Calu3 (cell line): ENCODE measurements around the gene PSG5. TPM values are rescaled to one million over a fixed set of nuclear protein-coding genes. Genes with fewer than 3 reads are reported as not detected.
"Not testable (repeated sequence)": the region's sequence is repeated elsewhere in the genome, so short reads cannot be mapped to it uniquely, and the experiment has no call there.

Experiments
- BruUV-seq: library from RNA; stranded (reverse); fragments of 400-500 nt; replicated peaks from 2 replicates; lab custom pipeline; 2021; lab: Mats Ljungman, UMichigan
- CTCF ChIA-PET: fragments of 300-600 bp; sonication (Branson Sonifier 250); formaldehyde crosslinking; loops from one replicate; lab custom pipeline; 2022; ENCODE audit warnings: antibody characterized with exemption; lab: Charles Lee
- DNase-seq: peaks from one replicate; pipeline ENCODE4 v3.0.0; 2022
- H3K27ac Mint-ChIP-seq: one replicate; pipeline ENCODE4 v1.8.0; 2022; ENCODE audit warnings: mixed read lengths; ENCODE audit not compliant: unreplicated experiment
- H3K27me3 Mint-ChIP-seq: one replicate; pipeline ENCODE4 v1.8.0; 2022; ENCODE audit warnings: mixed read lengths; ENCODE audit not compliant: unreplicated experiment
- H3K36me3 Mint-ChIP-seq: one replicate; pipeline ENCODE4 v1.8.0; 2022; ENCODE audit warnings: mild to moderate bottlenecking, moderate library complexity, mixed read lengths; ENCODE audit not compliant: insufficient read depth, unreplicated experiment
- H3K4me1 Mint-ChIP-seq: one replicate; pipeline ENCODE4 v1.8.0; 2022; ENCODE audit warnings: mild to moderate bottlenecking, low read depth, mixed read lengths; ENCODE audit not compliant: unreplicated experiment
- H3K4me3 Mint-ChIP-seq: one replicate; pipeline ENCODE4 v1.8.0; 2022; ENCODE audit warnings: mild to moderate bottlenecking, low read depth, moderate library complexity, mixed read lengths; ENCODE audit not compliant: unreplicated experiment
- H3K9me3 Mint-ChIP-seq: one replicate; pipeline ENCODE4 v1.8.0; 2022; ENCODE audit warnings: low read depth, mixed read lengths; ENCODE audit not compliant: unreplicated experiment
- CTCF ChIP-seq: fragments of 200-600 bp; IDR thresholded peaks from one replicate; pipeline ENCODE4 v1.8.0; 2022; ENCODE audit warnings: antibody characterized with exemption; ENCODE audit not compliant: unreplicated experiment
- intact Hi-C: fragments of 100-400 bp; cut with micrococcal nuclease; formaldehyde crosslinking; loops from one replicate; pipeline ENCODE4 v1.10.0; 2022; ENCODE audit not compliant: unreplicated experiment
- total RNA-seq: library from RNA; stranded (reverse); gene quantifications from 2 replicates; pipeline ENCODE4 v1.2.3, GENCODE V29; 2022

PSG5 gene
- total RNA-seq, 1 experiment from 2014 or later: not detected

GRCh38 chr19:43178577-43178976 is 7.8 kb downstream of the PSG5 start:
- DNase-seq, intact Hi-C loops, BruUV-seq, H3K9me3 Mint-ChIP-seq, H3K36me3 Mint-ChIP-seq, H3K27me3 Mint-ChIP-seq, CTCF ChIA-PET, H3K27ac Mint-ChIP-seq, H3K4me3 Mint-ChIP-seq: not testable (repeated sequence)
- peaks cover 51% of the 10 kb centered on the region for H3K4me1 Mint-ChIP-seq

DNA sequence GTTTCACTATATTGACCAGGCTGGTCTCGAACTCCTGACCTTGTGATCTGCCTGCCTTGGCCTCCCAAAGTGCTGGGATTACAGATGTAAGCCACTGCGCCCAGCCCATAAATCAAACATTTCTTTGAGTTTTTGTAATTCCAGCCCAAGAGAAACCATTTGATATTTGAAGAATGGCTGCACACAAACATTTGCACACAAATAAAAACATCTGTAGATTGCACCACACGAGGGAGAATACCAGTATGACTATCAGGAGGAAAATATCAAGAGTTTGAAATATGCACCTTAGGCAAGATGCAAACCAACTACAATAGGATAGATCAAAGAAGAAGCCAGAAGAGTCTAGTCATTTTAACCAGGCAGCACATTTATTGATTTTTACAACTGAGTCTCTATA is 20.4 kb downstream of the PSG5 start:
- H3K4me3 Mint-ChIP-seq, H3K27ac Mint-ChIP-seq, DNase-seq, intact Hi-C loops, H3K9me3 Mint-ChIP-seq, H3K27me3 Mint-ChIP-seq, BruUV-seq, H3K36me3 Mint-ChIP-seq: not testable (repeated sequence)
- CTCF ChIA-PET: interaction anchor here (0.7 kb wide), 1 partner anchor 262 kb away, joined by 3 read pairs; no protein-coding TSS in a partner anchor
- peaks cover 39% of the 10 kb centered on the region for H3K4me1 Mint-ChIP-seq

DNA sequence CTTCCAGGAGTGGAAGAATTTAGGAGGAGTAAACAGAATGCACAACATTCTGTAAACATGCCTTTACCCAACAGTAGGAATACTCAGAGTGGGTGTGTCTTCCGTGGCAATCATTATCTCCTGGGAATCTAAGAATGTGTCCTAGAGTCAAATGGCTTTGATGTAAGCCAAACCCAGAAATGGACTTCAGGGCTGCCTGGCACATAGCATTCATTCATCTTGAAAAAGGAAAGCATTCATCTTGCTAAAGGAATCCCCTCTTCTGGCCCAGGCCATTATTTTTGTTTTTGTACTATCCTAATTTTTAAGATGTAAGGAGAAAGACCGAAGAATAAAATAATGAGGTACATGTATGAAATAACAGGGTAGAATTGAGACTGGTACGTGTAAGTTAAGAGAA is 23.2 kb downstream of the PSG5 start:
- H3K27me3 Mint-ChIP-seq, H3K4me3 Mint-ChIP-seq, CTCF ChIA-PET, H3K36me3 Mint-ChIP-seq, H3K9me3 Mint-ChIP-seq, BruUV-seq, DNase-seq, intact Hi-C loops: not testable (repeated sequence)
- H3K27ac Mint-ChIP-seq: peak overlapping the region; percentile 32
- peaks cover 50% of the 10 kb centered on the region for H3K4me1 Mint-ChIP-seq

DNA sequence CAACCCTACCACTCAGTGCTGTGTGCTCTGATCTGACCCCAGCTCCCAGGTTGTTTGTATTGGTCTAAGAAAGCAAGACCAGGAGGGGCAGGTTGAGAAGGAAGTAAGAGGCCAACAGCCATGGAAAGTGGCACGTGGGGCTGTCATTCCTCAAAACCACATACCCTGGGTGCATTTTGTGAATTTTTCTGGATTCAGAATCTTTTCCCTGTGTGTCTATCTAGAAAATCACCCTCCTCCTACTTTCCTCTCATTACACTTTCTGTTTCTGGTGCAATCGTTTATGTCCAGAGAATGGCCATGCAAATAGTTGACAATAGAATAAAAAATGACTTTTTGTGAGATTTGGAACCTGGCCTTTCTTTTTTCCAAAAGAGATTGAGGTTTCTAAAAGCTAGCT is 24.1 kb downstream of the PSG5 start:
- H3K4me3 Mint-ChIP-seq, H3K9me3 Mint-ChIP-seq, H3K27me3 Mint-ChIP-seq, intact Hi-C loops, H3K36me3 Mint-ChIP-seq, CTCF ChIA-PET, BruUV-seq: not testable (repeated sequence)
- Mint-ChIP-seq H3K27ac (peak overlapping the region; percentile 0), H3K4me1 (peaks cover 50% of the 10 kb centered on the region)
- peak; percentile 32 for DNase-seq

- Mint-ChIP-seq H3K27me3 (no peaks in the 10 kb centered on the region), H3K27ac (peak overlapping the region; percentile 30), H3K36me3 (peaks cover 7% of the 10 kb centered on the region), H3K4me3 (no peak overlapping the region), H3K9me3 (peaks cover 5% of the 10 kb centered on the region), H3K4me1 (peaks cover 25% of the 10 kb centered on the region)
- intact Hi-C loops: no loop called here
- DNase-seq: peak; percentile 14
- no TSS peak for BruUV-seq
- no peak for TF ChIP-seq CTCF
- CTCF ChIA-PET: no interaction called here
These were observed 34.1 kb downstream of the PSG5 start for GRCh38 chr19:43152214-43152613.

GRCh38 chr19:43149788-43150187 is 36.5 kb downstream of the PSG5 start:
- DNase-seq, H3K9me3 Mint-ChIP-seq, CTCF ChIA-PET: not testable (repeated sequence)

GRCh38 chr19:43148233-43148632 is 38.1 kb downstream of the PSG5 start:
- H3K27ac Mint-ChIP-seq: no peak overlapping the region
- BruUV-seq: no TSS peak

More at GRCh38 chr19:43149788-43150187, 36.5 kb downstream of the PSG5 start:
- Mint-ChIP-seq H3K27me3 (peaks cover 20% of the 10 kb centered on the region), H3K4me1 (peaks cover 40% of the 10 kb centered on the region)
- intact Hi-C loops, H3K36me3 Mint-ChIP-seq, H3K27ac Mint-ChIP-seq, BruUV-seq, H3K4me3 Mint-ChIP-seq: not testable (repeated sequence)

GRCh38 chr19:43141763-43142162 is 44.6 kb downstream of the PSG5 start:
- CTCF ChIA-PET, H3K27ac Mint-ChIP-seq, intact Hi-C loops, BruUV-seq, H3K36me3 Mint-ChIP-seq, H3K4me3 Mint-ChIP-seq, DNase-seq: not testable (repeated sequence)
- H3K9me3 Mint-ChIP-seq: peaks cover 16% of the 10 kb centered on the region
- peaks cover 15% of the 10 kb centered on the region for H3K4me1 Mint-ChIP-seq
- H3K27me3 Mint-ChIP-seq: peaks cover 30% of the 10 kb centered on the region

More at GRCh38 chr19:43148233-43148632, 38.1 kb downstream of the PSG5 start:
- no peak for DNase-seq
- intact Hi-C loops: no loop called here
- no peak for TF ChIP-seq CTCF
- Mint-ChIP-seq H3K27me3 (peaks cover 20% of the 10 kb centered on the region), H3K9me3 (peaks cover 9% of the 10 kb centered on the region), H3K36me3 (no peaks in the 10 kb centered on the region), H3K4me1 (peaks cover 31% of the 10 kb centered on the region), H3K4me3 (no peak overlapping the region)
- CTCF ChIA-PET: no interaction called here
